ENCODE results near the gene MYOM1. TPM values are rescaled to one million over a fixed set of nuclear protein-coding genes. Genes with fewer than 3 reads are reported as not detected.

The MYOM1 gene
- total RNA-seq, 1 donor from 2014 or later: 878 TPM

GRCh38 chr18:3104190-3105054 is 115.3 kb downstream of the MYOM1 start:
- no peak for DNase-seq (ENCODE audit: low spot score)
- intact Hi-C loops (cut with DNase I): no loop called here

GRCh38 chr18:3103576-3103975 is 116.2 kb downstream of the MYOM1 start:
- no peak for DNase-seq (ENCODE audit: low spot score)
- intact Hi-C loops (cut with DNase I): no loop called here

- intact Hi-C loops (cut with DNase I): no loop called here
Observed at GRCh38 chr18:3102983-3103382, 116.8 kb downstream of the MYOM1 start.

GRCh38 chr18:3100498-3101132 is 119.2 kb downstream of the MYOM1 start:
- DNase-seq (ENCODE audit: low spot score): no peak
- intact Hi-C loops (cut with DNase I): no loop called here

More at GRCh38 chr18:3102983-3103382, 116.8 kb downstream of the MYOM1 start:
- DNase-seq (ENCODE audit: low spot score): no peak

- intact Hi-C loops (cut with DNase I): no loop called here
Observed at GRCh38 chr18:3099327-3099726, 120.4 kb downstream of the MYOM1 start.

GRCh38 chr18:3097082-3097481 is 122.7 kb downstream of the MYOM1 start:
- no peak for DNase-seq (ENCODE audit: low spot score)
- intact Hi-C loops (cut with DNase I): no loop called here

More at GRCh38 chr18:3099327-3099726, 120.4 kb downstream of the MYOM1 start:
- no peak for DNase-seq (ENCODE audit: low spot score)

- DNase-seq (ENCODE audit: low spot score): no peak
- intact Hi-C loops (cut with DNase I): no loop called here
Observed at GRCh38 chr18:3095921-3096320, 123.8 kb downstream of the MYOM1 start.

GRCh38 chr18:3094338-3094684 is 125.5 kb downstream of the MYOM1 start:
- intact Hi-C loops (cut with DNase I): no loop called here
- DNase-seq (ENCODE audit: low spot score): no peak

- no peak for DNase-seq (ENCODE audit: low spot score)
- intact Hi-C loops (cut with DNase I): no loop called here
Observed at GRCh38 chr18:3093624-3094337, 126.0 kb downstream of the MYOM1 start.

- intact Hi-C loops (cut with DNase I): no loop called here
- DNase-seq (ENCODE audit: low spot score): no peak
Observed at GRCh38 chr18:3092727-3093126, 127.0 kb downstream of the MYOM1 start.

GRCh38 chr18:3089579-3089978 is 130.2 kb downstream of the MYOM1 start:
- no peak for DNase-seq (ENCODE audit: low spot score)

GRCh38 chr18:3088449-3088848 is 131.3 kb downstream of the MYOM1 start:
- DNase-seq (ENCODE audit: low spot score): no peak
- intact Hi-C loops (cut with DNase I): no loop called here

More at GRCh38 chr18:3089579-3089978, 130.2 kb downstream of the MYOM1 start:
- intact Hi-C loops (cut with DNase I): no loop called here

GRCh38 chr18:3086871-3087270 is 132.9 kb downstream of the MYOM1 start:
- intact Hi-C loops (cut with DNase I): no loop called here
- DNase-seq (ENCODE audit: low spot score): no peak

- no peak for DNase-seq (ENCODE audit: low spot score)
- intact Hi-C loops (cut with DNase I): no loop called here
Observed at GRCh38 chr18:3085612-3086011, 134.2 kb downstream of the MYOM1 start.

- intact Hi-C loops (cut with DNase I): no loop called here
- no peak for DNase-seq (ENCODE audit: low spot score)
Observed at GRCh38 chr18:3084206-3084605, 135.6 kb downstream of the MYOM1 start.

GRCh38 chr18:3083766-3084165 is 136.0 kb downstream of the MYOM1 start:
- intact Hi-C loops (cut with DNase I): no loop called here
- DNase-seq (ENCODE audit: low spot score): no peak

GRCh38 chr18:3081584-3081991 is 138.2 kb downstream of the MYOM1 start:
- DNase-seq (ENCODE audit: low spot score): no peak
- intact Hi-C loops (cut with DNase I): no loop called here

GRCh38 chr18:3079653-3080052 is 140.1 kb downstream of the MYOM1 start:
- intact Hi-C loops (cut with DNase I): no loop called here
- no peak for DNase-seq (ENCODE audit: low spot score)

- no peak for DNase-seq (ENCODE audit: low spot score)
- intact Hi-C loops (cut with DNase I): no loop called here
Observed at GRCh38 chr18:3075491-3075890, 144.3 kb downstream of the MYOM1 start.

- intact Hi-C loops (cut with DNase I): no loop called here
- DNase-seq (ENCODE audit: low spot score): no peak
Observed at GRCh38 chr18:3074087-3074486, 145.7 kb downstream of the MYOM1 start.
